HG03469 (cell line): ENCODE data around the gene TRPM5.

Source experiments
- ATAC-seq: cut with Tn5 transposase; IDR thresholded peaks from one replicate; pipeline ENCODE4 v1.9.1; 2021; ENCODE audit warnings: mild to moderate bottlenecking, moderate library complexity, moderate number of reproducible peaks; ENCODE audit not compliant: unreplicated experiment

The TRPM5 gene

DNA sequence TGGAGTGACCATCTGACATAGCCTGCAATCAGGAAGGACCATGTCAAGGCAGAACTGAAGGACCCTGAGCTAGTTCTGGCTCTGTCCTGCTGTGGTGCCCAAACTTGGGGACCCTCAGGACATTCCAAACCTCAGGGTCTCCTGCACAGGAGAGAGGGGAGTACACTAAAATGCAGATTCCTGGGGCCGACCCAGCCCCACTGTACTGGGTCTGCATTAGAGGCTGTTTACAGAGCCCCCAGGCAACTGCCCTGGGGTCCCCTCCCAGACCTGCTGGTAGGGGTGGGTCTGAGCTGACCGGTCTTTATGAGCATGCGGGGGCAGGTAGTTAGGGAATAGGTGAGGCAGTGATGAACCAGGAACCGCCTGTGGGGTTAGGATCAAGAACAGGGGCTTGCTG is 6.8 kb downstream of the TRPM5 start:
- no peak for ATAC-seq

DNA sequence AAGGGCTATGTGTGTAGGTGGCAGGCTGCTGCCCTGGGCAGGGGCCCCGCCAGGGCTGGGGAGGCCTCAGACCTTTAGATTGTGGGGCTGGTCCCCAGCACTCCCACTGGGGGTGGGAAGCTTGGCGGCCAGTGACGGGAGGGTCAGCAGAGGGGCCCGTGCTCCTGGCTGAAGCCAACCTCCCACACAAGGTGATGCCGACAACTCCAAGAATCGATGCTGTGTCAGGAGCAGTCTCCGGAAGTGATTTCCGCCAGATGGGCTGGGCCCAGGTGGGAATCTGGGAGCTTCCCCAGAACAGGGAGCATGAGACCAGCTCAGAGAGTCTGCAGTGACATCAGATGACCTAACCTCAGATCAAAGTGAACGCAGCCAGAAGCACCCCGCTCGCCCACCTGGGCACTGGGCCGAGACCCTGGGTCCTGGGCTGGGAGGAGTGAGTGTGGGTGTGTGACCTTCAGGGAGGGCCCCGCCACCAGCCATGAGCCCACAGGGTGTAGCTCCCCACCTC is 7.7 kb downstream of the TRPM5 start:
- no peak for ATAC-seq

DNA sequence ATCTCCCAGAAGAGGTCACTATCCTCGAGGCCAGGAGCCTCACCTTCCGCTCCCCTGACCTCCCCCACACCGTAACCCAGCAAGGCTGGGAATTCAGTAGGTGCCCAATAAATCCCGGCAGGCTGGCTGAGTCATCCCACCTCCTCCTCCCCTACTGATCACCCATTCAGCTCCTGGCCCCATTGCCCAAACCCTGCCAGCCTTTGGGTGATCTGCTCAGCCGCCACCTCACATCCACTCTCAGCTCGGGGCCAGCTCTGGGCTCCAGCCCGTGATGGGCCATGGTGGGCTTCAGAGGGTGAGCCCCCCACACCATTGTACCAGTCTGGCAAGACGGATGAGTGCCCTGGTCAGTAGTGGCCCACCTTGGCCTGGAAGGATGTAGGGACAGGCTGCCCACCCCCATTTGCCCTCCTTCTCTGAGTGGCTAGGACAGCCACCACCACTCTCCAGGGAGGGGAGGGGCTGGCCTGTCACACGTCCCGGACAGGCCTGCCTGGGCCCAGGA is 8.2 kb downstream of the TRPM5 start:
- ATAC-seq: no peak

DNA sequence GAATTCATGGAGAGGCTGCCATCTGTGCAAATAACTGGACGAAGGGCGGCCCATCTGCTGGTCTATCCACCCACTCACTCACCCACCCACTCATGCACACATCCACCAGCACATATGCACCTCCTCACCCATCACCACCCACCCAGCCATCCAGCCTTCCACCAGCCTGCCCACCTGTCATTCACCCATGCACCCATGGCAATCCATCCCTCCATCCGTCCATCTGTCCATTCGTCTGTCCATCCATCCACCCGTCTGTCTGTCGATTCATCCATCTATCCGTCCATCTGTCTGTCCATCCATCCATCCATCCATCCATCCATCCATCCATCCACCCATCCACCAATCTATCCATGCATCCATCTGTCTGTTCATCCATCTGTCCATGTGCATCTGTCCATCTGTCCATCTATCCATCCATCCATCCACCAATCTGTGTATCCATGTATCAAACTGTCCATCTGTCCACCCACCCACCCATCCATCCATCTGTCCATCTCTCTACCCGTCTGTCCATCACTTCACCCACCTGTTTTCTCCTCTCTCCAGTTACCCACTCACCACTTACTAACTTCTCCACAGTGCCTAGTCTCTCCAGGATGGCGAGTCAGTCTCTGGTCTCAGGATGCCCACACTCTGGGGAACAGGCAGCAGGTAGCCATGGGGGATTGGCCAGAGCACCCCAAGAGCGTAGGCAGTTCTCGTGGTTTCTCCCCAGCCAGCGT is 8.9 kb downstream of the TRPM5 start:
- ATAC-seq: no peak

DNA sequence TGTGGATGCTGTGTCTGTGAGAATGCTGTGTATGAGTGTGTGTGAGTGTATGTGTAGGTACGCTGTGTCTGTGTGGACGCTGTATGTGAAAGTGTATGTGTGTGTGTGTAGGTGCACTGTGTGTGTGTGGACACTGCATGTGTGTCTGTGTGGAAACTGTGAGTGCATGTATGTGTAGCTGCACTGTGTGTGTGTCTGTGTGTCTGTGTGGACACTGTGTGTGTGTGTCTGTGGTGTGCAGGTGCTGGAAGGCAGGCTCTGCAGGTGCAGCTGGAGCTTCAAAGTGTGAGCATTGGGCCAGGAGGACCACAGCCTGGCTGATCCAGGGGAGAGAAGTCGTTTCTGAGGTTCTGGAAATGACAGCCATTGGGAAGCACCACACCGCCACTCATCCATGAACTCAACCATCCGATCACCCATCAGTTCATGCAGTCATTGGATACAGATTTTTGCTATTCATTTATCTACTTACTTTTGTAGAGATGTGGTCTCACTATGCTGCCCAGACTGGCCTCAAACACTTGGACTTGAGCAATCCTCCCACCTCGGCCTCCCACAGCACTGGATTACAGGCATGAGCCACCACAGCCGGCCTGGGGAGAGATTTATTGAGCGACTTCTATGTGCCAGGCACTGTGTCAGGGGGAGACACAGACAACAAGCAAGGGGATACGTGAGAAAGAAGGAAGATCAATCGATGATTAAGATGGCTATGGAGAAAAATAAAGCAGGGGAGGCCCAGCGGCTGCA is 9.6 kb downstream of the TRPM5 start:
- no peak for ATAC-seq

DNA sequence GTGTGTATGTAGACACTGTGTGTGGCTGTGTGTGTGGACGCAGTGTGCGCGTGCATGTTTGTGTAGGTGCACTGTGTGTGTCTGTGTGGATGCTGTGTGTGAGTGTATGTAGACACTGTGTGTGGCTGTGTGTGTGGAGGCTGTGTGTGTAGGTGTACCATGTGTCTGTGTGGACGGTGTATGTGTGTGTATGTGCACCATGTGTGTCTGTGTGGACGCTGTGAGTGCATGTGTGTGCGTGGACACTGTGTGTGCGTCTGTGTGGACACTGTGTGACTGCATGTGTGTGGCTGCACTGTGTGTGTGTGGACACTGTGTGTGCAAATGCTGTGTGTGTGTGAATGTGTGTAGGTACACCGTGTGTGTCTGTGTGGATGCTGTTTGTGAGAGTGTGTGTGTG is 10.3 kb downstream of the TRPM5 start:
- ATAC-seq: no peak

DNA sequence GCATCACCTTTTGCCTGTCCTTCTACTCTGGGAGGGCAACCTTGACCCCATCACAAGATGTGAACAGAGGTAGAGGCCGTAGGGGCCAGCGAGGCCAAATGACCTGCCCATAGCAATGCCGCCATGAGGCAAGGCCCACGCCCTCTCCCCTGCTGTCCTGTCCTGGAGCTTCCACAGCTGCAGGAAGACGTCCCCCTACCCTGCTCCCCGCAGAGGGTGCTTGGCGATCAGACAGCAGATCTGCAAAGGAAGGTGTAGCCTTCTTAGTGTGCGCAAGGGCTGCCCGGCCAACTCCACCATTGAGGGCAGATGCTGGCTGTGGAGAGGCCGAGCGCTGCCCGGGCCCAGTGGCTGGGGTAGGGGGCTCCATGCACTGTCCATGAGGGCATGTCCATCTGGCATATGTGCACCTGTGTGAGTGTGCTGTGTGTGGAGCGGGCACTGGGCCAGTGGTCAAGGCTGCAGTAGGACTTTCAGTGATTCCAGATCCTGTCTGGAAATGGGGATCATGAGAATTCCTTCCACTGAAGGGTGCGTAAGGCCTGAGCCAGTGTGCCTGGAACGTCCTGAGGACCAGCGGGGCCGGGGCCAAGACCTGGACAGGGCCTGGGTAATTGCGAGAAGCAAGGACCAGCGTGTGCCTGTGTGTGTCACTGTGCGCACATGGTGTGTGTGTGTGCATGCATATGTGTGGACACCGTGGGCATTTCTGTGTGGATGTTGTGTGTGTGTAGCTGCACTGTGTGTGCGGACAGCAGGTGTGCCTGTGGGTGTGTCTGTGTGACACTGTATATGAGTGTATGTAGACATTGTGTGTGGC is 11.0 kb downstream of the TRPM5 start:
- ATAC-seq: no peak

DNA sequence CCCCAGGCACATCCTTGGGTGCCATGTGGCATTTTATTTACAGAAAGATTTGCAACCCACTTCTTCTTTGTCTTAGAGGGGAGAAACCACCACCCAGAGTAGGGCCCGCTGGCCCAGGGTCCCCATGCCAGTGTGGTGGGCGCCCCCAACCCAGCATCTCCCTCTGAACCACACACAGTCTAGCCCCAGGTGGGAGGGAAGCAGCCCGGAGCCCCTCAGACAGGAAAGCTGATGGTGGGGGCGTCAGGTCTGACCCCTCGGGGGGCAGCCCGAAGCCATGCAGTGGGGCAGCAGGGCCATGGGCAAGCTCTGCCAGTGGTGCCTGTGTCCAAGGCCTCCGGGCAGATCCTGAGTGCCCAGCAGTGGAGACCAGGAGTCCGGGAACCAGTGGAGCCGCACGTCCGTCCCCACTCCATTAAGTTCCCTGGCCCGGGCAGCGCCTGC is 11.7 kb downstream of the TRPM5 start:
- ATAC-seq: no peak

DNA sequence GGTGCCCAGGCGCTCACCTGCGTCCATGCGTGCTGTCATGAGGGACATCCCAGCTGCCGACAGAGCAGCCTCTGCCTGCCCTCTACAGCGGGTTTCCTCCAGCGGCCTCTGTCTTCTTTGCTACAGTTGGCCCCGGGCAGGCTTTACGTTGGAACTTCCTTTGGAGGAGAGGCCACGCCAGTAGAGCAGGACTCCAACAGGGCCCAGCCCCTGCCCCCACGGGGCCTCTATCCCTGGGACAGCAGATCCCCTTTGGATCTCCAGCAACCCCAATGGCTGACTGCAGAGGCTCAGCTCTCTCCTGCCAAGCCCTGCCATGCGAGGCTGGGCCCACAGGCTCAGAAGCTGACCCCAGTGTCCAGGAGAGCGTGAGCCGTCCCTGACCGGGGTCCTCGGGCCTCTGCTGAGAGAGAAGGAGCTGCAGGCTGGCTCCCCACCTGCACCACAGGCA is 12.1 kb downstream of the TRPM5 start:
- no peak for ATAC-seq

DNA sequence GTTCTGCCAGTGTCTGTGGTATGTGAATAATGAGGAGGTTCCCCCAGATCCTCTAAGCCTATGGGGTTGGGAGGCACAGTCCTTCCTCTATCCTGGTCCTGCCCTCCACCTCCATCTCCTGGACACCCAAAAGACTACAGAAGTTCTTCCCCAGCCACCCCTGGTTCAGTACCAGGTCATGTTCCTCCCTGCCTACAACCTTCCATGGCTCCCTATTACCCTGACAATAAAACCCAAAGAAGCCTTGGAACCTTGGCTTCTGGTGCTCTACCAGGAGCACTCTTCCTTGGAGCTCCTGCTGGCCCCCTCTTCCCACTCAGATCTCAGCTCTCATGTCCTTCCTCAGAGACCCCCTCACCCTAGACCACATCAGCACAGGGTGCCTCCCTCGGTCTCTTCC is 12.9 kb downstream of the TRPM5 start:
- ATAC-seq: no peak

DNA sequence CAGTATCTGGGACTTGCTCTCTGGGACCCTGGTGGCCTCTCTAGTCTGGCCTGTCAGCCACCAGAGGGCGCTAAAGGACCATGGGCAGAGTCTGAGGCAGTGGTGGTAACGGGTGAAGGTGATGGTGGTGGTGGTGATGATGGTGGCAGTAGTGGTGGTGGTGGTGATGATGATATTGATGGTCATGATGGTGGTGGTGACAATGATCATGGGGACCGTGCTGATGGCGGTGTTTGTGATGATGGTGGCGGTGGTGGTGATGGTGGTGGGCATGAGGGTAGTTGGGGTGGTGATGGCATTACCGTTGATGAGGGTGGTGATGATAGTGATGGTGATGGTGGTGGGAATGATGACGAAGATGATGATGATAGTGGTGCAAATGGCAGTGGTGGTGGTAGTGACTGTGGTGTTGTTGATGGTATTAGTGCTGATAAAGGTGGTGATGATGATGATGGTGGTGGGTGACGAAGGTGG is 16.0 kb downstream of the TRPM5 start:
- ATAC-seq: no peak

DNA sequence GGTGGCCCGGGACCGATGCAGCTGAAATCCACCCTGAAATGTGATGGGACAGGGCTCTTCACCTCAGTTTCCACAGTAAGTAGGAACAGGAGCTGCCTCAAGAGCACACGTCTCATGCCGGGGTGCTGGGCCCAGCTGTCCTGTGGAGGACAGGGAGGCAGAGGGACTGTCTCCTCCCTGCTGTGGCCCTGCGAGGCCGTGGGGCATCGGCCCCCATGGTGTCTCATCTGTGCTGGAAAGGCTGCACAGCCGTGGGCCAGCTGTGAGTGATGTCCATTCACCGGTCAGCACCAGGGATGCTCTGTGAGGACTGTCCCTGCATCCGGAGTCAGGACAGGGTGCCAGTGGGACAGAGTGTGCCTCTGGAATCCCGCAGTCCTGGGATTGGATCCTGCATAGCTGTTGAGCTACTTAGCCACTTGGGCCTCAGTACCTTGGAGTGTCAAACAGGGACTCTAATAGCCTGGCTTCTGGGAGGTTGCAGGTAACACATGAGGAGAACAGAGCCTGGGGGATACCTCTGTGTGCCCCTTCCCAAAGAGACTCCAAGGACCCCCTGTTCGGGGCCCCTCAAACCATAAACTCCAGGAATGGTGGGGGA is 16.5 kb downstream of the TRPM5 start:
- ATAC-seq: no peak

DNA sequence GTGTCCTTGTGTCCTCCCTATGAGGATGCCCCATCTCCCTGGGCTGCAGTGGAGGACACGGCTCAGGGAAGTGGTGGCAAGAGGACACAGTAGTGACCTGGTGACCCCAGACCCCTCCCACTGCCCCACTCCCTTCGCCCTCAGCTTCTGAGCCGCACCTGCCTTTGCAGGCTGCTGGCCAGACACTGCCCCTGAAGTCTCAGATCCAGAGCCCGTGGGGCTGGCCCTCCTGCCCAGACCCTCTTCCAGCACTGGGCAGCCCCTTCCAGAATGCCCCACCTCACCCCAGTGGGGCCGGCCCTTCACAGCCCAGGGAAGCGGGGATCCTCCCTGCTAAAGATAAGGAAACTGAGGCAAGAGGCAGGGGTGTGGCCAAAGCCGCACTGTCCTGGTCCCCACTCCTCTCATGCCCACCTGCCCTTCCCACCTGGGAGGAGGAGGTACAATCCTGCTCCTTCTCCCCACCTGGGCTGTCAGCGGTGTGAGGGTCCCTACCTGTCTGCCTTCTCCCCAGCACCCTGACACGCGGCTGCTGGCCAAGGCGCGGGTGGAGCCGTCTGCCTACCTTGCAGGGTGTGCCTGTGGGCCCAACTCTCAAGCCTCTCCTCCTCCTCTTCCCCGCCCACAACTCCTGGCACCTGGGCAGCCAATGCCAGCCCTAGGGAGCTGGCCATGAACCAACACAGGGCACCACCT is 17.3 kb downstream of the TRPM5 start:
- ATAC-seq: no peak

DNA sequence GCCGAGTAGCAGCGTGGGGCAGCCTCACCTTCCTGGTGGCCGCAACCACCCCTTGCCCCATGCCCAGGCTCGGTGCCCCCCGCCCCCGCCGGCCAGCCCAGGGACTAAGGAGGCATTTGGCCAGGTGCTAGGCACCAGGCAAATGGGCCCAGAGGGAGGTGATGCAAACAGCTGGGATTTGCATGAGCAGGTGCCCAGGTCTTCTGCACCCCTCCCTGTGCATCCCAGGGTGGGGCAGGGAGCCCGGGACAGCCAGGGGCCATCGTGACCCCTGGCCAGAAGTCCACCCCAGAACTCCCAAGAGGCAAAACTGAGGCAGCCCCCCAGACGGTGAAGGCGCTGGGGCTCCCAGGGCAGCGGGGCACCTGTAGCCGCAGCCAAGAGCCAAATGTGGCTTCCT is 18.1 kb downstream of the TRPM5 start:
- ATAC-seq: no peak

DNA sequence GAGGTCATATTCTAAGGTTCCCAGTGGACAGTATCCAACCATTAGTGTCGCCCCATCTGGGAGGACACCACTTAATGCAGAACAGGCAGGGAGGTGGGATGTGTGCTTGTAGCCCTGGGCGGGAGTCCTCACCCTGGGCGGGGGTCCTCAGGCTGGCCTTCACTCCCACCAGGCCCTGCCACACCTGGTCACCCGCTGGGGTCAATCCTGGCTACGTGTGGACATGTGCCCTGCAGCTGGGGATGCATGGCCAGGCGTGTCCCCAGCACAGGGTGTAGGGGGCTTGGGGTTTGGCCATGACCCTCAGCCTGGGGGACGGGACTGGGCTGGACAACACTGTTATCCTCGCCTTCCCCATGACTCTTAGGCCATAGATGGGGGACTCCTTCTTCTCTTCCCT is 18.8 kb downstream of the TRPM5 start:
- no peak for ATAC-seq

DNA sequence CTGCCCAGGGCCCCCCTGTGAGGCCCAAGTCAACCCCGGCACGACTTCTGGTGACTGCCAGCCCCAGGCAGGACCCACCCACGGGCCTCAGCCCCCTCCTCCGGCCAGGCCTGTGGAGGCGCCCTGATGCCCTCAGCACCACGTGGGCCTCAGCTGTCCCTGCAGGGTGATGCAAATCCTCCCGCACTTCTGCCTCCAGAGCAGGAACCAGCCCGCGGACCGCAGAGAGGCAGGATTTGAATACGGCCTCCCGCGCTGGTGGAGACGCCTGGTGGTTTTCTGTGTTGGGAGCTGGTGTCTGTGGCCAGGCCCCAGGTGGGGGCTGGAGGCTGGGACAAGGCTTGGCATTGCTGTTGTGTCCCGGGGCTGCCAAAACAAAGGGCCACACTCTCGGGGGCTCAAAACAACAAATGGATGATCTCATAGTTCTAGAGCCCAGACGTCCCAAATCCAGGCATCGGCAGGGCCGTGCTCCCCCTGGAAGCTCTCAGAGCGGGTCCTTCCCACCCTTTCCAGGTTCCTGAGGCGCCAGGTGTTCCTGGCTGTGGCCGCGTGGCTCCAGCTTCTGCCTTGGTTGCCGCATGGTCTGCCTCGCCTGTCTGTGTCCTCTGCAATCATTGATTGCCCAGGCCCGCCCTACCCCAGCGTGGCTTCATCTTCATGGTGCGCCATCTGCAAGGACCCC is 19.4 kb downstream of the TRPM5 start:
- no peak for ATAC-seq

DNA sequence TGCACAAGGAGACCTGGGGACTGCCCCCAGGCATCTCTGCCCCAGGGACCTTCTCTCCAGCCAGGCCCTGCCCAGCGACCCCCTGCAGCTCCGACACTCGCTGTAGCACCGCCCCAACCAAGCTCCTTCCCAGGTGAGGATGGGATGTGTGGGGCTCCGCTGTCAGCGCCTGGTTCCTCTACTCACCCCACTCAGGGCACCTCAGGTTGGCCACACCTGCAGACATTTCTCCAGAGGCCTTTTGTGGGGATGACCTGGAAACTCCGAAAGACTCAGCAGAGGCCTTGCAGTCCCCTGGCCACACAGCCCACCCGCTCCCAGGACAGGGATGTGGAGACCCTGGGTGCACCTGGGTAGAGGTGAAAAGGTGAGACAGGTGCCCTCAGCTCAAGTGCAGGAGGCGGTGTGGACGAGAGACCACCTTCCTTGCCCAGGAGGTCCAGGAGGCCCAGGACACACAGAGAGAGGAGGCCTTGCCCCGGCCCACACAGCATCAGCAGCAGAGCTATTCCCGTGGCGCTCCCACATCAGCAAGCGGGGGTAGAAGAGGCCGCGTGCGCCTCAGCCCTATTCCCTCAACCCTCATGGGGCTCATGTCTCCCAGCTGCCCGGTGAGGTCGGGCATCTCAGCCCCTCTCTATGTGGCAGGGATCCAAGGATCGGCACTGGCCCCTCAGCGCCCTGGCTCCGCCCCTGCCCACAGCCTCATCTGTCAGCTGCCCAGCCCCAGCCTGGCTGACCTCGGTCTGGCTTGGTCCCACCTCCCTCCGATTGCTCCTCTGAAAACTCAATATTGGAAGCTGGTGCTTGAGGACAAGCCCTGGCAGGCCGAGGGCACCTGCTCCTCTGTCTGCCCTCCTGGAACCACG is 20.9 kb downstream of the TRPM5 start:
- no peak for ATAC-seq

DNA sequence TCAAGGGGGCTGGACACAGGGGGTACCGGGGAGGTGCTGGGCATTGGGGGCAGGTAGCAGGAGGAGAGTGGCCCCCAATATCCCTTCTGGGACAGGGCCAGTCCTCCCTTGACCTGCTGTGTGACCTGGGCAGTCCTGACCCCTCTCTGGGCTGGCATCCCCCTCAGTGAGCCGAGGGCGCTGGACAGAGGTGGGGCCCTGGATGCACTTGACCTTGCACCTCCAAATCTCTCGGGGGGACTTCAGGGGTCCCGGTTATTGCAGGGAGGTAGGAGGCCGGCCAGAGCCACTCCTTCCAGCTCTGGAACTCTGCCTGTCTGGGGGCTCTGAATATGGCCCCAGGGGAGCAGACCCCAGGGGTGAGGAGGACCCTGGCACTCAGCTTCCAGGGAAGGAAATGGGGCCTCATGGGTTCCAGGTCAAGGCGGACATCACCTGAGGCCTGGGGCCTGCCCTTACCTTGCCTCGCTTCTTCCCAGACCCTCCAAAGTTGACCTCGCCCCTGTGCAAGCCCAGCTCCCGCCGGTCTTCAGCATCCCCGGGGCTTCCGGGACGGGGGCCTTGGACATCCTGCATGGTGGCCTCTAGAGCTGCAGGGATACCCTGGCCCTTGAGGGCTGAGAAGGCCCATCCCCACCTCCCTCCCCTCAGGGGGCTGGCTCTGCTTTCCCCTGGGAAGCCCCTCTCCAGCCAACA is 21.7 kb downstream of the TRPM5 start:
- no peak for ATAC-seq
